Measurements from ENCODE around the gene TEX26. TPM values are rescaled to one million over a fixed set of nuclear protein-coding genes. Genes with fewer than 3 reads are reported as not detected.

The TEX26 gene
- total RNA-seq, 1 donor from 2014 or later, result not detected

- no peak overlapping the region for H3K27ac Mint-ChIP-seq (ENCODE audit: unreplicated experiment)
- H3K4me1 Mint-ChIP-seq (ENCODE audit: unreplicated experiment), result no peaks in the 10 kb centered on the region
- TF ChIP-seq CTCF (IDR thresholded peaks at IDR 0.05; ENCODE audit: unreplicated experiment), result no peak
- no peak for DNase-seq (ENCODE audit: low spot score)
- H3K27me3 Mint-ChIP-seq (ENCODE audit: unreplicated experiment), result no peaks in the 10 kb centered on the region
- H3K4me3 Mint-ChIP-seq (ENCODE audit: unreplicated experiment), result no peak overlapping the region
- peaks cover 4% of the 10 kb centered on the region for H3K36me3 Mint-ChIP-seq (ENCODE audit: low read depth, unreplicated experiment)
- H3K9me3 Mint-ChIP-seq (ENCODE audit: unreplicated experiment), result no peaks in the 10 kb centered on the region
These were observed 89.9 kb downstream of the TEX26 start for GRCh38 chr13:31022288-31022895.

DNA sequence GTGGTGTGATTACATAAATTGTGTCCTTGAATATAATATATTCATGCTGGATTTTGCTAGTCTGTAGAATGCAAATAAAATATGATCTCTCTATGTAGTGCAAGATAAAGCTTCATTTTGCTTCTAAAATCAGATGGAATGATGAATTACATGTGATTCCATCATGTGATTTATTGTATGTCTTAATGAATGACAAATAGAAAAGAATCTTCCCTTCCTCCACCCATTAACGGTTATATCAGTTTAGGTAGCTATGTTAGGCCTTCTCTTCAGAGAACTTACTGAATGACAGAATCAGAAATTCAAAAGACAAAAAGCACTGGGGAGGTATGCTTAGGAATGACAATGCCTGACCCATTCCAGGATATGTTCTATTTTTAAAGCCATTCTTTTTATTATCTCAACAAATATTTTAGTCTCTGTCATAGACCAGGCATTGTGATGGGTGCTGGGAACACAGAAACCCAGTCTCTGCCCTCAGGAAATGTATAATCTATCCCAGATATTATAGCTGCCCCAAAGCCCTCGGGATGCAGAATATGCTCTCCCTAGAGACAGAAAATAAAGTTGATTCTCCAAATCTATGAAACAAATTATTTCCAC is 90.6 kb downstream of the TEX26 start:
- no peaks in the 10 kb centered on the region for H3K9me3 Mint-ChIP-seq (ENCODE audit: unreplicated experiment)
- no peak overlapping the region for H3K4me3 Mint-ChIP-seq (ENCODE audit: unreplicated experiment)
- H3K27ac Mint-ChIP-seq (ENCODE audit: unreplicated experiment), result no peak overlapping the region
- no peaks in the 10 kb centered on the region for H3K27me3 Mint-ChIP-seq (ENCODE audit: unreplicated experiment)
- no peak for DNase-seq (ENCODE audit: low spot score)
- no peak for TF ChIP-seq CTCF (IDR thresholded peaks at IDR 0.05; ENCODE audit: unreplicated experiment)
- no peaks in the 10 kb centered on the region for H3K4me1 Mint-ChIP-seq (ENCODE audit: unreplicated experiment)
- H3K36me3 Mint-ChIP-seq (ENCODE audit: low read depth, unreplicated experiment), result peaks cover 1% of the 10 kb centered on the region

Other genes starting within 250 kb of the TEX26 start
- gene ALOX5AP, start 197.1 kb upstream of the TEX26 start, total RNA-seq (ENCODE audit: unreplicated experiment), result 1.9 TPM
- gene MEDAG, start 26.4 kb upstream of the TEX26 start, total RNA-seq (ENCODE audit: unreplicated experiment), result 0.77 TPM
- gene HSPH1, start 229.2 kb downstream of the TEX26 start, total RNA-seq (ENCODE audit: unreplicated experiment), result 43.9 TPM